HepG2 (cell line): ENCODE measurements around the gene SPRED3. TPM values are rescaled to one million over a fixed set of nuclear protein-coding genes. Genes with fewer than 3 reads are reported as not detected.

Experiments
- ATF4 ChIP-seq, 2 experiments: fragments of 450-650 bp in 1 of 2; sonication (generic) in 1 of 2; formaldehyde crosslinking; IDR thresholded peaks; 2 replicates each; pipeline versions ENCODE4 v1.5.0 to v1.8.0; 2020 to 2022; ENCODE audit warnings: mild to moderate bottlenecking in 1 of 2, missing genetic modification reagents in 1 of 2
- CBFB ChIP-seq: sonication (generic); formaldehyde crosslinking; IDR thresholded peaks from 2 replicates; pipeline ENCODE4 v1.4.0; 2020; ENCODE audit warnings: missing genetic modification reagents
- DZIP1 ChIP-seq: sonication (generic); formaldehyde crosslinking; IDR thresholded peaks from 2 replicates; pipeline ENCODE4 v1.5.0; 2020; ENCODE audit warnings: mild to moderate bottlenecking, missing genetic modification reagents
- ETV6 ChIP-seq: sonication (generic); formaldehyde crosslinking; conservative IDR thresholded peaks from 2 replicates; pipeline ENCODE4 v1.4.0; 2020; ENCODE audit warnings: missing genetic modification reagents
- SNAPC4 ChIP-seq: sonication (generic); formaldehyde crosslinking; IDR thresholded peaks from 2 replicates; pipeline ENCODE4 v1.4.0; 2020; ENCODE audit warnings: mild to moderate bottlenecking, missing genetic modification reagents
- SPEN ChIP-seq: sonication (generic); formaldehyde crosslinking; IDR thresholded peaks from 2 replicates; pipeline ENCODE4 v1.5.1; 2020; ENCODE audit warnings: low read depth, mild to moderate bottlenecking, missing genetic modification reagents
- ZBTB40 ChIP-seq, 2 experiments: fragments of 450-650 bp in 1 of 2; sonication (generic) in 1 of 2; formaldehyde crosslinking in 1 of 2; IDR thresholded peaks; 2 replicates each; pipeline versions ENCODE4 v1.6.1 to v1.8.0; 2016 to 2022; ENCODE audit warnings: antibody characterized with exemption in 1 of 2, mild to moderate bottlenecking in 1 of 2, missing genetic modification reagents in 1 of 2
- ZNF501 ChIP-seq: sonication (generic); formaldehyde crosslinking; IDR thresholded peaks from 2 replicates; pipeline ENCODE4 v1.5.1; 2020; ENCODE audit warnings: mild to moderate bottlenecking, moderate library complexity, missing genetic modification reagents
- ZNF672 ChIP-seq: sonication (generic); formaldehyde crosslinking; IDR thresholded peaks from 2 replicates; pipeline ENCODE4 v1.8.1; 2022; ENCODE audit warnings: missing genetic modification reagents
- polyA plus RNA-seq, 8 experiments: library from polyadenylated mRNA; depleted of rRNA in 3 of 8; stranded (reverse) in 7 of 8; unstranded in 1 of 8; fragments of >200 nt; fragmentation: Illumina TruSeq in 4 of 8; extraction: Trizol in 4 of 8; gene quantifications; 2 replicates each; pipeline versions ENCODE4 v1.2.1 to v1.2.3, GENCODE V29; 2011 to 2016; ENCODE audit warnings: low read depth in 4 of 8, missing spikeins in 1 of 8, mixed read lengths in 1 of 8; ENCODE audit not compliant: insufficient read depth in 1 of 8
- total RNA-seq, 5 experiments: library from RNA; depleted of rRNA; stranded (reverse); fragments of >200 nt; fragmentation: Illumina TruSeq; extraction: Trizol; gene quantifications; 2 replicates each; pipeline ENCODE4 v1.2.3, GENCODE V29; 2016; ENCODE audit warnings: low read depth in 1 of 5

The SPRED3 gene
- total and polyA plus RNA-seq, 2 of the 13 experiments (the other 11 are each of a cell fraction or from before 2014, with no cell fraction given): 0.15 to 0.17 TPM

GRCh38 chr19:38402967-38403674 is 14.6 kb downstream of the SPRED3 start, which contains the start of gene FAM98C (continued):
- TF ChIP-seq DZIP1 (CRISPR knock-in tag): no peak; the same call in 1 of the 2 replicates
- peak; percentile 90 for TF ChIP-seq ZNF501
- TF ChIP-seq ATF4 (CRISPR knock-in tag; IDR thresholded peaks at IDR 0.05): peak in 1 of 2 experiments; percentile 47; a peak in 1 of 4 replicates
- TF ChIP-seq SNAPC4 (CRISPR knock-in tag): 0 out of 2 replicates have a peak, but pooled peaks have one; percentile 57
- TF ChIP-seq CBFB (CRISPR knock-in tag): peak; percentile 72; the same call in 1 of the 2 replicates
- no peak for TF ChIP-seq ZNF672 (CRISPR knock-in tag)
- peak; percentile 74 for TF ChIP-seq SPEN
- 0 out of 2 replicates have a peak, but pooled peaks have one; percentile 71 for TF ChIP-seq ETV6 (CRISPR knock-in tag)
- no peak for TF ChIP-seq ZBTB40 (IDR thresholded peaks at IDR 0.05)
- TF ChIP-seq ZBTB40 (CRISPR knock-in tag; IDR thresholded peaks at IDR 0.05): peak; percentile 46
